HepG2 (cell line): Measurements from ENCODE around the gene ZBTB45. TPM values are rescaled to one million over a fixed set of nuclear protein-coding genes. Genes with fewer than 3 reads are reported as not detected.

ENCODE experiments used
- ATAC-seq: fragments of 200-7000 bp; cut with Tn5 transposase; 3 replicates; pipeline ENCODE4 v1.9.1; 2020; ENCODE audit warnings: mild to moderate bottlenecking, moderate library complexity
- BruUV-seq: library from RNA; stranded (reverse); fragments of 400-500 nt; replicated peaks from 2 replicates; lab custom pipeline; 2021; lab: Mats Ljungman, UMichigan
- CTCF ChIA-PET: fragments of 300-600 bp; formaldehyde crosslinking; extraction: SDS; loops from one replicate; lab custom pipeline; 2021; ENCODE audit warnings: low total read pairs, inconsistent platforms, low intra/inter-chr PET ratio; lab: Yijun Ruan, JAX
- POLR2A ChIA-PET: fragments of 350-600 bp; sonication (Branson Sonifier 250); formaldehyde crosslinking; loops from one replicate; lab custom pipeline; 2020; ENCODE audit warnings: antibody characterized with exemption, inconsistent platforms; lab: Yijun Ruan, JAX
- DNase-seq: peaks from one replicate; pipeline ENCODE4 v3.0.0-alpha.2; 2015; ENCODE audit warnings: low spot score
- FAIRE-seq: peaks from 3 replicates; lab custom pipeline; 2011; peaks lifted over from hg19 to GRCh38; lab: Jason Lieb, UNC
- H2AFZ ChIP-seq: one replicate; pipeline ENCODE4 v1.6.1; 2011; ENCODE audit warnings: low read length, inconsistent platforms
- H3K27ac ChIP-seq: fragments of 300-600 bp; 3 replicates; pipeline ENCODE4 v1.8.0; 2011; ENCODE audit warnings: mixed run types, mild to moderate bottlenecking, mixed read lengths, low read length, inconsistent platforms; ENCODE audit not compliant: insufficient read depth; ENCODE audit errors: extremely low read length
- H3K27me3 ChIP-seq, 2 experiments: fragments of 200-600 bp in 1 of 2; 2 replicates in 1 of 2; 3 replicates in 1 of 2; pipeline versions ENCODE4 v1.6.0 to v1.8.0; 2011; ENCODE audit warnings: low read length in 2 of 2, mild to moderate bottlenecking in 2 of 2, moderate library complexity in 2 of 2, inconsistent platforms in 1 of 2; ENCODE audit not compliant: insufficient read depth in 2 of 2, control insufficient read depth in 1 of 2
- H3K36me3 ChIP-seq, 2 experiments: fragments of 200-600 bp in 1 of 2; replicated peaks in 1 of 2; 2 replicates in 1 of 2; 3 replicates in 1 of 2; pipeline versions ENCODE4 v1.5.1 to v1.8.0; 2011; ENCODE audit warnings: low read length in 2 of 2, inconsistent platforms in 1 of 2; ENCODE audit not compliant: insufficient read depth in 2 of 2, control insufficient read depth in 1 of 2
- H3K4me1 ChIP-seq: 2 replicates; pipeline ENCODE4 v1.5.1; 2012; ENCODE audit warnings: low read length, inconsistent platforms; ENCODE audit not compliant: insufficient read depth
- H3K4me2 ChIP-seq: 2 replicates; pipeline ENCODE4 v1.6.0; 2011; ENCODE audit warnings: low read depth, low read length, inconsistent platforms
- H3K4me3 ChIP-seq, 3 experiments: fragments of 200-600 bp in 1 of 3; sonication (generic), shearing (Covaris generic) in 1 of 3; replicated peaks in 1 of 3; 2 replicates each; pipeline ENCODE4 v1.5.1; 2011 to 2016; ENCODE audit warnings: low read length in 3 of 3, inconsistent platforms in 2 of 3, low read depth in 2 of 3, mild to moderate bottlenecking in 2 of 3, control low read depth in 1 of 3, mixed read lengths in 1 of 3; ENCODE audit not compliant: insufficient read depth in 1 of 3
- H3K79me2 ChIP-seq: one replicate; pipeline ENCODE4 v1.6.1; 2011; ENCODE audit warnings: low read length, inconsistent platforms; ENCODE audit not compliant: insufficient read depth
- H3K9ac ChIP-seq: 2 replicates; pipeline ENCODE4 v1.6.0; 2011; ENCODE audit warnings: mild to moderate bottlenecking, low read depth, low read length, inconsistent platforms; ENCODE audit not compliant: insufficient read depth
- H3K9me3 ChIP-seq: 2 replicates; pipeline ENCODE4 v1.5.1; 2012; ENCODE audit warnings: mild to moderate bottlenecking, low read length
- H4K20me1 ChIP-seq: 2 replicates; pipeline ENCODE4 v1.6.0; 2011; ENCODE audit warnings: inconsistent platforms, mild to moderate bottlenecking, low read length, moderate library complexity; ENCODE audit not compliant: insufficient read depth
- CBX2 ChIP-seq, 2 experiments: fragments of 200-600 bp in 1 of 2; sonication (generic); formaldehyde crosslinking in 1 of 2; IDR thresholded peaks; 2 replicates each; pipeline versions ENCODE4 v1.7.0 to v1.8.1; 2018 to 2022; ENCODE audit warnings: low read depth in 2 of 2, low read length in 1 of 2, mild to moderate bottlenecking in 1 of 2, missing genetic modification reagents in 1 of 2
- ESRRA ChIP-seq: sonication (generic); formaldehyde crosslinking; IDR thresholded peaks from 2 replicates; pipeline ENCODE4 v1.5.1; 2020; ENCODE audit warnings: mild to moderate bottlenecking, low read depth, missing genetic modification reagents
- ETV5 ChIP-seq: IDR thresholded peaks from 2 replicates; pipeline ENCODE4 v1.6.1; 2018; ENCODE audit warnings: missing biosample characterization, missing genetic modification reagents, inconsistent platforms, borderline replicate concordance
- HOXA5 ChIP-seq: sonication (generic); formaldehyde crosslinking; IDR thresholded peaks from 2 replicates; pipeline ENCODE4 v1.4.0; 2020; ENCODE audit warnings: missing genetic modification reagents
- KDM1A ChIP-seq: IDR thresholded peaks from 2 replicates; pipeline ENCODE4 v1.6.1; 2016; ENCODE audit warnings: missing compliant biosample characterization
- KMT2A ChIP-seq: sonication (generic); formaldehyde crosslinking; IDR thresholded peaks from 2 replicates; pipeline ENCODE4 v1.4.0; 2020; ENCODE audit warnings: missing genetic modification reagents
- MATR3 ChIP-seq: sonication (generic); formaldehyde crosslinking; IDR thresholded peaks from 2 replicates; pipeline ENCODE4 v1.4.0; 2020; ENCODE audit warnings: missing genetic modification reagents
- POGZ ChIP-seq: sonication (generic); formaldehyde crosslinking; IDR thresholded peaks from 2 replicates; pipeline ENCODE4 v1.4.0; 2020; ENCODE audit warnings: mild to moderate bottlenecking, missing genetic modification reagents
- RNF2 ChIP-seq: fragments of 450-650 bp; conservative IDR thresholded peaks from 2 replicates; pipeline ENCODE4 v1.6.1; 2016; ENCODE audit warnings: low read depth
- SRF ChIP-seq: IDR thresholded peaks from 2 replicates; pipeline ENCODE4 v1.6.1; 2011; ENCODE audit warnings: mild to moderate bottlenecking, low read depth, low read length, moderate library complexity
- ZMYM3 ChIP-seq: sonication (generic); formaldehyde crosslinking; IDR thresholded peaks from 2 replicates; pipeline ENCODE4 v1.5.1; 2020; ENCODE audit warnings: mild to moderate bottlenecking, missing genetic modification reagents
- ZNF136 ChIP-seq: sonication (generic); formaldehyde crosslinking; IDR thresholded peaks from 2 replicates; pipeline ENCODE4 v1.8.1; 2022; ENCODE audit warnings: low read depth, mild to moderate bottlenecking, moderate library complexity, missing genetic modification reagents
- ZNF282 ChIP-seq: fragments of 450-650 bp; IDR thresholded peaks from 2 replicates; pipeline ENCODE4 v1.6.1; 2018; ENCODE audit not compliant: partially characterized antibody
- ZNF788 ChIP-seq: sonication (generic); formaldehyde crosslinking; IDR thresholded peaks from 2 replicates; pipeline ENCODE4 v1.5.0; 2020; ENCODE audit warnings: mild to moderate bottlenecking, missing genetic modification reagents, borderline replicate concordance
- WGBS: methylation state at CpG from one replicate; pipeline ENCODE4 v1.1.6; 2017; ENCODE audit warnings: low lambda C conversion rate; 5-methylcytosine and 5-hydroxymethylcytosine counted together
- in situ Hi-C: cut with HindIII; loops from 2 replicates; pipeline ENCODE4 v1.10.0; 2017; ENCODE audit warnings: low pct_unique_long_range_greater_than_20kb; ENCODE audit not compliant: extremely low pct_ligation_motif_present
- intact Hi-C: fragments of 100-400 bp; cut with micrococcal nuclease; formaldehyde crosslinking; loops from one replicate; pipeline ENCODE4 v1.10.0; 2022; ENCODE audit not compliant: unreplicated experiment
- polyA plus RNA-seq, 8 experiments: library from polyadenylated mRNA; depleted of rRNA in 3 of 8; stranded (reverse) in 7 of 8; unstranded in 1 of 8; fragments of >200 nt; fragmentation: Illumina TruSeq in 4 of 8; extraction: Trizol in 4 of 8; gene quantifications; 2 replicates each; pipeline versions ENCODE4 v1.2.1 to v1.2.3, GENCODE V29; 2011 to 2016; ENCODE audit warnings: low read depth in 4 of 8, missing spikeins in 1 of 8, mixed read lengths in 1 of 8; ENCODE audit not compliant: insufficient read depth in 1 of 8
- total RNA-seq, 5 experiments: library from RNA; depleted of rRNA; stranded (reverse); fragments of >200 nt; fragmentation: Illumina TruSeq; extraction: Trizol; gene quantifications; 2 replicates each; pipeline ENCODE4 v1.2.3, GENCODE V29; 2016; ENCODE audit warnings: low read depth in 1 of 5
- TF ChIP-seq, protein P1 (sequence below): sonication (generic); formaldehyde crosslinking; IDR thresholded peaks from 2 replicates; pipeline ENCODE4 v1.8.1; 2023; ENCODE audit warnings: mild to moderate bottlenecking, moderate library complexity, missing genetic modification reagents
- TF ChIP-seq, protein P2 (sequence below): sonication (generic); formaldehyde crosslinking; IDR thresholded peaks from 2 replicates; pipeline ENCODE4 v1.8.1; 2023; ENCODE audit warnings: mild to moderate bottlenecking, missing genetic modification reagents
- TF ChIP-seq, protein P3 (sequence below): sonication (generic); formaldehyde crosslinking; IDR thresholded peaks from 2 replicates; pipeline ENCODE4 v1.4.0; 2020; ENCODE audit warnings: missing genetic modification reagents

Gene ZBTB45
- total and polyA plus RNA-seq, 2 of the 13 experiments (the other 11 are each of a cell fraction or from before 2014, with no cell fraction given): 3.0 to 3.7 TPM

GRCh38 chr19:58466760-58467589 is 52.6 kb downstream of the ZBTB45 start, which contains the start of gene ZNF324 (continued):
- TF ChIP-seq, protein P1, sequence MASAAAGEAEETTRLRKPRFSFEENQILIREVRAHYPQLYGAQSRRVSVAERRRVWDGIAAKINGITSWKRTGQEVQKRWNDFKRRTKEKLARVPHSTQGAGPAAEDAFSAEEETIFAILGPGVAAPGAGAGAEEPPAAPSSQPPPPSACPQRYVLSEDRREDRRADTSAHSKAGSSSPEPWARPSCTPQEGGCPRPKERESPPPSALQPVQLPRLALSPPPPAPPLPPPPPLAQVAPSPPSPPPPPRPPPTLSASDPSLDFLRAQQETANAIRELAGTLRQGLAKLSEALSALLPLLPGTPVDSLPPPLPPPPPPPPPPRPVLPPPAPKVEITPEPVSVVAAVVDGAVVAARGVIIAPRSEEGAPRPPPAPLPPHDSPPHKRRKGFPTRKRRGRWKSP (CRISPR knock-in tag): 0 out of 2 replicates have a peak, but pooled peaks have one; percentile 33
- TF ChIP-seq RNF2 (peak; percentile 71), HOXA5 (peak; percentile 85)

DNA sequence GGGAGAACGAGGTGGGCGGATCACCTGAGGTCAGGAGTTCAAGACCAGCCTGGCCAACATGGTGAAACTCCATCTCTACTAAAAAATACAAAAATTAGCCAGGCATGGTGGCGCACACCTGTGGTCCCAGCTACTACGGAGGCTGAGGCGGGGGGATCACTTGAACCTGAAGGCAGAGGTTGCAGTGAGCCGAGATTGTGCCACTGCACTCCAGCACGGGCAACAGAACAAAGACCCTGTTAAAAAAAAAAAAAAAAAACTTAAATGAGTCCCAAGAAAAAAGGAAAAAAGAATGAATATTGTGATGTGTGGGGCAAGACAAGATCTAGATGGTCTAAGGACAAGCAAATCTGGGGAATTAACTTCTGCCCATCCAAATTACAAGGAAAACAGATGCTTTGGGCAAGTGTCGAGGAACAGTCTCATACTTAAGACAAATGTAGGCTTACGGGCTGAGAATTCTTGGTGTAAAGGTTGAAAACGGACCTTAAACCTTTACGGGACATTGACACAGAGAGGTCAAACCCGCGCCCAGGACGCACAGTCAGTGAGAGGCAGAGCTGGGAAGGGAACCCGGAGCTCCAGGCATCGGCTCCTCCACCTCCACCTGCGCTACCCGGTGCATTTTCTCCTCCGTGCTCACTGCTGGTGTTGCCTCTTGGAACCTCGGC is 53.4 kb downstream of the ZBTB45 start:
- H3K27me3 ChIP-seq: no peaks in the 10 kb centered on the region
- no peaks in the 10 kb centered on the region for H3K9me3 ChIP-seq
- WGBS: 21% methylated on average over 20 of the region's 20 CpGs
- ChIA-PET CTCF (no interaction called here), POLR2A (interaction anchor here (1.1 to 1.4 kb wide), 2 partner anchors 9 to 47 kb away, joined by 3 to 4 read pairs; no protein-coding TSS in a partner anchor)
- H4K20me1 ChIP-seq: no peaks in the 10 kb centered on the region
- H3K4me2 ChIP-seq: peak overlapping the region; percentile 94
- no peak for DNase-seq
- peak overlapping the region; percentile 56; the same call in 1 of the 2 replicates for H3K9ac ChIP-seq
- peaks cover 24% of the 10 kb centered on the region for H3K4me1 ChIP-seq
- H3K36me3 ChIP-seq: peaks cover 1 to 6% of the 10 kb centered on the region in 2 experiments; a peak in 2 of 5 replicates
- H3K27ac ChIP-seq: no peak overlapping the region
- intact Hi-C loops: loop anchor here (2.0 to 5.0 kb wide), 4 partner anchors 15 to 139 kb away; partner anchors contain the start of genes ZBTB45, ZNF324B, ZNF584 and ZSCAN22
- FAIRE-seq: no peak
- peak overlapping the region; percentile 41 to 86 (median 58); a peak in 5 of 6 replicates for H3K4me3 ChIP-seq
- H3K79me2 ChIP-seq: peaks cover 6% of the 10 kb centered on the region
- no TSS peak for BruUV-seq
- H2AFZ ChIP-seq: peak overlapping the region; percentile 80
- ATAC-seq: peak; percentile 36
- in situ Hi-C loops: no loop called here
- TF ChIP-seq ETV5 (no peak), KDM1A (CRISPR knock-in tag) (peak; percentile 66; the same call in 1 of the 2 replicates), ZNF136 (CRISPR knock-in tag) (no peak), KMT2A (CRISPR knock-in tag) (no peak), SRF (no peak), MATR3 (no peak), ZNF788 (CRISPR knock-in tag) (0 out of 2 replicates have a peak, but pooled peaks have one; percentile 12), CBX2 (IDR thresholded peaks at IDR 0.05; ENCODE audit: low read depth, low read length) (no peak), CBX2 (CRISPR knock-in tag; IDR thresholded peaks at IDR 0.05; ENCODE audit: low read depth) (no peak), POGZ (CRISPR knock-in tag) (peak; percentile 27; the same call in 1 of the 2 replicates), ESRRA (CRISPR knock-in tag) (no peak), ZNF282 (no peak), ZMYM3 (peak; percentile 69; the same call in 1 of the 2 replicates)
- TF ChIP-seq, protein P2, sequence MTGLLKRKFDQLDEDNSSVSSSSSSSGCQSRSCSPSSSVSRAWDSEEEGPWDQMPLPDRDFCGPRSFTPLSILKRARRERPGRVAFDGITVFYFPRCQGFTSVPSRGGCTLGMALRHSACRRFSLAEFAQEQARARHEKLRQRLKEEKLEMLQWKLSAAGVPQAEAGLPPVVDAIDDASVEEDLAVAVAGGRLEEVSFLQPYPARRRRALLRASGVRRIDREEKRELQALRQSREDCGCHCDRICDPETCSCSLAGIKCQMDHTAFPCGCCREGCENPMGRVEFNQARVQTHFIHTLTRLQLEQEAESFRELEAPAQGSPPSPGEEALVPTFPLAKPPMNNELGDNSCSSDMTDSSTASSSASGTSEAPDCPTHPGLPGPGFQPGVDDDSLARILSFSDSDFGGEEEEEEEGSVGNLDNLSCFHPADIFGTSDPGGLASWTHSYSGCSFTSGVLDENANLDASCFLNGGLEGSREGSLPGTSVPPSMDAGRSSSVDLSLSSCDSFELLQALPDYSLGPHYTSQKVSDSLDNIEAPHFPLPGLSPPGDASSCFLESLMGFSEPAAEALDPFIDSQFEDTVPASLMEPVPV (CRISPR knock-in tag): peak; percentile 64; the same call in 1 of the 2 replicates
- TF ChIP-seq, protein P3, sequence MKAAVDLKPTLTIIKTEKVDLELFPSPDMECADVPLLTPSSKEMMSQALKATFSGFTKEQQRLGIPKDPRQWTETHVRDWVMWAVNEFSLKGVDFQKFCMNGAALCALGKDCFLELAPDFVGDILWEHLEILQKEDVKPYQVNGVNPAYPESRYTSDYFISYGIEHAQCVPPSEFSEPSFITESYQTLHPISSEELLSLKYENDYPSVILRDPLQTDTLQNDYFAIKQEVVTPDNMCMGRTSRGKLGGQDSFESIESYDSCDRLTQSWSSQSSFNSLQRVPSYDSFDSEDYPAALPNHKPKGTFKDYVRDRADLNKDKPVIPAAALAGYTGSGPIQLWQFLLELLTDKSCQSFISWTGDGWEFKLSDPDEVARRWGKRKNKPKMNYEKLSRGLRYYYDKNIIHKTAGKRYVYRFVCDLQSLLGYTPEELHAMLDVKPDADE (CRISPR knock-in tag): no peak
